ENCODE data around the gene MXI1.

DNA sequence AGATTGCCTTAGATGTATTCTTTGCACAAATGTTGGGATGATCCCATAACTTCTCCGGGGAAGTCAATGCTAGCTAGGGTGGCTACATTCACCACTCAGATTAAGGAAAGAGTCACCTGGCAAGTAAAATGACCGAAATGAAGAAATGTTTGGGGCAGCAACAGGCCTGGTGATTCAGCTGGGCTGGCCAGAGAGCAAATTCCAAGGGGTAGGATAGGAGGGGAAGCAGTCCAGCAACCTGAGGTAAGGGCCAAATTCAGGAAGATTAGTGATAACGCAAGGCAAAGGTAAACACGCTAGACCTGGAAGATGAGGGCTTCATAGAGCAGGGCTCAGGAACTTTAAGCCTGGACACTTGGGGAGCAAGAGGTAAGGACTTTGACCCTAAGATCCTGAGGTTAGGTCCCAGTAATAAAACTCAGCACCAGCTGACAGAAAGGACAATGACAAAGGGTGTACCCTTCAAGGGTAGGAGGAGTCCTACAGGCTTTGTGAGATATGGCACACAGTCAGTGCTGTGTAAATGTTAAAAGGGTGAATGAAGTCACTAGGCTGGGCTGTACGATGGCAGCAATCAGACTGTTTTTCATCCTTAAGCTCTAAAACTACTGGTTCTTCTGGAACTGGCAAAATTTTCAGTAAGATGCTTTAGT, 120.0 kb downstream of the MXI1 start:
- TF ChIP-seq, protein P1, sequence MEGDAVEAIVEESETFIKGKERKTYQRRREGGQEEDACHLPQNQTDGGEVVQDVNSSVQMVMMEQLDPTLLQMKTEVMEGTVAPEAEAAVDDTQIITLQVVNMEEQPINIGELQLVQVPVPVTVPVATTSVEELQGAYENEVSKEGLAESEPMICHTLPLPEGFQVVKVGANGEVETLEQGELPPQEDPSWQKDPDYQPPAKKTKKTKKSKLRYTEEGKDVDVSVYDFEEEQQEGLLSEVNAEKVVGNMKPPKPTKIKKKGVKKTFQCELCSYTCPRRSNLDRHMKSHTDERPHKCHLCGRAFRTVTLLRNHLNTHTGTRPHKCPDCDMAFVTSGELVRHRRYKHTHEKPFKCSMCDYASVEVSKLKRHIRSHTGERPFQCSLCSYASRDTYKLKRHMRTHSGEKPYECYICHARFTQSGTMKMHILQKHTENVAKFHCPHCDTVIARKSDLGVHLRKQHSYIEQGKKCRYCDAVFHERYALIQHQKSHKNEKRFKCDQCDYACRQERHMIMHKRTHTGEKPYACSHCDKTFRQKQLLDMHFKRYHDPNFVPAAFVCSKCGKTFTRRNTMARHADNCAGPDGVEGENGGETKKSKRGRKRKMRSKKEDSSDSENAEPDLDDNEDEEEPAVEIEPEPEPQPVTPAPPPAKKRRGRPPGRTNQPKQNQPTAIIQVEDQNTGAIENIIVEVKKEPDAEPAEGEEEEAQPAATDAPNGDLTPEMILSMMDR (IDR thresholded peaks at IDR 0.05): no peak
- TF ChIP-seq, protein P2, sequence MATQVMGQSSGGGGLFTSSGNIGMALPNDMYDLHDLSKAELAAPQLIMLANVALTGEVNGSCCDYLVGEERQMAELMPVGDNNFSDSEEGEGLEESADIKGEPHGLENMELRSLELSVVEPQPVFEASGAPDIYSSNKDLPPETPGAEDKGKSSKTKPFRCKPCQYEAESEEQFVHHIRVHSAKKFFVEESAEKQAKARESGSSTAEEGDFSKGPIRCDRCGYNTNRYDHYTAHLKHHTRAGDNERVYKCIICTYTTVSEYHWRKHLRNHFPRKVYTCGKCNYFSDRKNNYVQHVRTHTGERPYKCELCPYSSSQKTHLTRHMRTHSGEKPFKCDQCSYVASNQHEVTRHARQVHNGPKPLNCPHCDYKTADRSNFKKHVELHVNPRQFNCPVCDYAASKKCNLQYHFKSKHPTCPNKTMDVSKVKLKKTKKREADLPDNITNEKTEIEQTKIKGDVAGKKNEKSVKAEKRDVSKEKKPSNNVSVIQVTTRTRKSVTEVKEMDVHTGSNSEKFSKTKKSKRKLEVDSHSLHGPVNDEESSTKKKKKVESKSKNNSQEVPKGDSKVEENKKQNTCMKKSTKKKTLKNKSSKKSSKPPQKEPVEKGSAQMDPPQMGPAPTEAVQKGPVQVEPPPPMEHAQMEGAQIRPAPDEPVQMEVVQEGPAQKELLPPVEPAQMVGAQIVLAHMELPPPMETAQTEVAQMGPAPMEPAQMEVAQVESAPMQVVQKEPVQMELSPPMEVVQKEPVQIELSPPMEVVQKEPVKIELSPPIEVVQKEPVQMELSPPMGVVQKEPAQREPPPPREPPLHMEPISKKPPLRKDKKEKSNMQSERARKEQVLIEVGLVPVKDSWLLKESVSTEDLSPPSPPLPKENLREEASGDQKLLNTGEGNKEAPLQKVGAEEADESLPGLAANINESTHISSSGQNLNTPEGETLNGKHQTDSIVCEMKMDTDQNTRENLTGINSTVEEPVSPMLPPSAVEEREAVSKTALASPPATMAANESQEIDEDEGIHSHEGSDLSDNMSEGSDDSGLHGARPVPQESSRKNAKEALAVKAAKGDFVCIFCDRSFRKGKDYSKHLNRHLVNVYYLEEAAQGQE (IDR thresholded peaks at IDR 0.05; ENCODE audit: insufficient read depth in 1 of 2, low read depth in 2 of 2, low read length in 1 of 2): no peak
- no peak for TF ChIP-seq POLR2AphosphoS5 (IDR thresholded peaks at IDR 0.05; ENCODE audit: low read depth, low read length)
- no peak for TF ChIP-seq SIN3A (IDR thresholded peaks at IDR 0.05; ENCODE audit: borderline replicate concordance, insufficient read depth, low read depth, low read length)
